Heart left ventricle (tissue), 16 donors: ENCODE data around the gene AHCYL2. TPM values are rescaled to one million over a fixed set of nuclear protein-coding genes. Genes with fewer than 3 reads are reported as not detected.

ENCODE experiments used
- ATAC-seq, 4 donors: fragments of 200-7000 bp; cut with Tn5 transposase; one replicate each; pipeline ENCODE4 v1.9.1; 2020 to 2022; ENCODE audit warnings: moderate library complexity in 4 of 4, mild to moderate bottlenecking in 3 of 4, moderate number of reproducible peaks in 1 of 4
- DNase-seq, 5 donors: peaks; one replicate each; pipeline ENCODE4 v3.0.0-alpha.2; 2020
- H3K27ac ChIP-seq, 12 donors: fragments of 200-600 bp; sonication (generic) in 4 of 12; one replicate each; pipeline versions ENCODE4 v1.5.0 to v1.8.0; 2016 to 2022; ENCODE audit warnings: mild to moderate bottlenecking in 2 of 12
- H3K27me3 ChIP-seq, 9 donors: fragments of 200-600 bp; sonication (generic) in 2 of 9; one replicate each; pipeline versions ENCODE4 v1.5.1 to v1.8.0; 2016 to 2022; ENCODE audit warnings: mild to moderate bottlenecking in 3 of 9
- H3K36me3 ChIP-seq, 9 donors: fragments of 200-600 bp; sonication (generic) in 2 of 9; one replicate each; pipeline versions ENCODE4 v1.5.0 to v1.8.0; 2018 to 2022; ENCODE audit warnings: mild to moderate bottlenecking in 2 of 9
- H3K4me1 ChIP-seq, 12 donors: fragments of 200-600 bp; sonication (generic) in 4 of 12; one replicate each; pipeline versions ENCODE4 v1.5.0 to v1.8.0; 2016 to 2022; ENCODE audit warnings: mild to moderate bottlenecking in 3 of 12
- H3K4me3 ChIP-seq, 12 donors: fragments of 200-600 bp; sonication (generic) in 4 of 12; one replicate each; pipeline versions ENCODE4 v1.5.0 to v1.8.0; 2017 to 2022; ENCODE audit warnings: mild to moderate bottlenecking in 9 of 12, moderate library complexity in 4 of 12
- H3K9me3 ChIP-seq, 12 donors: fragments of 200-600 bp; sonication (generic) in 4 of 12; one replicate each; pipeline versions ENCODE4 v1.5.0 to v1.8.0; 2016 to 2022; ENCODE audit warnings: mild to moderate bottlenecking in 1 of 12
- POLR2A ChIP-seq, 2 donors: fragments of 450-650 bp; IDR thresholded peaks; one replicate each; pipeline ENCODE4 v1.6.1; 2017; ENCODE audit warnings: antibody characterized with exemption in 2 of 2, mild to moderate bottlenecking in 2 of 2, moderate library complexity in 2 of 2
- WGBS, 4 donors: extraction: QIAGEN DNeasy Blood & Tissue Kit in 2 of 4; methylation state at CpG; one replicate each; pipeline versions ENCODE4 v1.1.5 to v1.1.7; 2013 to 2018; 5-methylcytosine and 5-hydroxymethylcytosine counted together
- intact Hi-C, 10 donors: fragments of 100-400 bp; cut with DNase I; formaldehyde crosslinking; loops; one replicate each; pipeline versions ENCODE4 v1.11.1 to v1.14.2; 2022
- polyA plus RNA-seq, 2 donors: library from polyadenylated mRNA; stranded (reverse); fragments of 200-250 nt; gene quantifications; one replicate each; pipeline ENCODE4 v1.2.3, GENCODE V29; 2013
- total RNA-seq, 9 donors: library from RNA; depleted of rRNA in 2 of 9; stranded (reverse); fragments of >200 nt in 2 of 9; fragmentation: NEBNext Ultra II Directional in 3 of 9; extraction: Animal tissue kit (Norgen Biotek cat#: 25700) in 3 of 9; gene quantifications; one replicate each; pipeline versions ENCODE4 v1.1.0 to v1.2.4, GENCODE V29; 2016 to 2023
- TF ChIP-seq, protein P1 (sequence below), 12 donors: fragments of 200-600 bp; sonication (generic) in 4 of 12; IDR thresholded peaks; one replicate each; pipeline versions ENCODE4 v1.5.0 to v1.8.0; 2018 to 2022; ENCODE audit warnings: antibody characterized with exemption in 12 of 12, mild to moderate bottlenecking in 5 of 12
- donor health status: ischemic (EF 13 %, LVEDD 7.1; RV severe dilation, severe dysfunction).
- donor health status: healthy with polysubstance abuse.
- donor health status: DM: no; HTN: yes; CAD: no.
- donor health status: DM: no; HTN: no; CAD: no.
- donor health status: ischemic (EF 25% LVEDD 6.9; RV normal size, moderate dysfunction).
- donor health status: ischemic (EF 25% LVEDD 5.7; RV mildly dilated, moderate dysfunction).
- donor health status: healthy.
- donor health status: DM: yes; HTN: yes; CAD: no.
- donor health status: ischemic (EF 35%, LVEDD 5.7; RV mildly dilated, moderate dysfunction).
- donor health status: nonischemic (EF 11% LVEDD 7.7; RV severe dilation, severe dysfunction).
- donor health status: DM: yes; HTN: yes; CAD: no.
- donor health status: PGD.
- donor health status: ischemic (EF 29% LVEDD 5.4; RV normal size, mild dysfunction).
- donor health status: nonischemic (EF 23%, LVEDD 6.1; RV moderate dilation, normal function).

Gene AHCYL2
- total and polyA plus RNA-seq, 11 donors: 1.3 to 7.6 (median 6.2) TPM

DNA sequence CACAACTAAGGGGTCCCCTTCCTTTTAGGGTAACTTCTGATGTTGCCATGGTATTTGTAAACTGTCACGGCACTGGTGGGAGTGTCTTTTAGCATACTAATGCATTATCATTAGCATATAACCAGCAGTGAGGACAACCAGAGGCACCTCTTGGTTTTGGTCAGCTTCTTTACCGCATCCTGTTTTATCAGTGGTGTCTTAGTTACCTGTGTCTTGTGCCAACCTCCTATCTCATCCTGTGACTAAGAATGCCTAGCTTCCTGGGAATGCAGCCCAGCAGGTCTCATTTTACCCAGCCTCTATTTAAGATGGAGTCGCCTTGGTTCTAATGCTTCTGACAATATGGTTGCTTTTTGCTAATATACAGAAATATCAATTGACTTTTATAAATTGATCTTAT is 54.9 kb downstream of the AHCYL2 start:
- no peak overlapping the region for H3K4me3 ChIP-seq
- no peaks in the 10 kb centered on the region for H3K27me3 ChIP-seq
- no peaks in the 10 kb centered on the region for H3K9me3 ChIP-seq
- TF ChIP-seq, protein P1, sequence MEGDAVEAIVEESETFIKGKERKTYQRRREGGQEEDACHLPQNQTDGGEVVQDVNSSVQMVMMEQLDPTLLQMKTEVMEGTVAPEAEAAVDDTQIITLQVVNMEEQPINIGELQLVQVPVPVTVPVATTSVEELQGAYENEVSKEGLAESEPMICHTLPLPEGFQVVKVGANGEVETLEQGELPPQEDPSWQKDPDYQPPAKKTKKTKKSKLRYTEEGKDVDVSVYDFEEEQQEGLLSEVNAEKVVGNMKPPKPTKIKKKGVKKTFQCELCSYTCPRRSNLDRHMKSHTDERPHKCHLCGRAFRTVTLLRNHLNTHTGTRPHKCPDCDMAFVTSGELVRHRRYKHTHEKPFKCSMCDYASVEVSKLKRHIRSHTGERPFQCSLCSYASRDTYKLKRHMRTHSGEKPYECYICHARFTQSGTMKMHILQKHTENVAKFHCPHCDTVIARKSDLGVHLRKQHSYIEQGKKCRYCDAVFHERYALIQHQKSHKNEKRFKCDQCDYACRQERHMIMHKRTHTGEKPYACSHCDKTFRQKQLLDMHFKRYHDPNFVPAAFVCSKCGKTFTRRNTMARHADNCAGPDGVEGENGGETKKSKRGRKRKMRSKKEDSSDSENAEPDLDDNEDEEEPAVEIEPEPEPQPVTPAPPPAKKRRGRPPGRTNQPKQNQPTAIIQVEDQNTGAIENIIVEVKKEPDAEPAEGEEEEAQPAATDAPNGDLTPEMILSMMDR (IDR thresholded peaks at IDR 0.05): no peak
- no peak for TF ChIP-seq POLR2A (IDR thresholded peaks at IDR 0.05)
- intact Hi-C loops: no loop called here
- H3K27ac ChIP-seq: no peak overlapping the region
- H3K36me3 ChIP-seq: no peaks in the 10 kb centered on the region
- WGBS, 4 donors: 74 to 86% (median 78%) methylated on average over 3 of the region's 3 CpGs
- ATAC-seq (no peak), DNase-seq (no peak)
- peaks cover 0 to 12% (median 0%) of the 10 kb centered on the region in 12 donors for H3K4me1 ChIP-seq

DNA sequence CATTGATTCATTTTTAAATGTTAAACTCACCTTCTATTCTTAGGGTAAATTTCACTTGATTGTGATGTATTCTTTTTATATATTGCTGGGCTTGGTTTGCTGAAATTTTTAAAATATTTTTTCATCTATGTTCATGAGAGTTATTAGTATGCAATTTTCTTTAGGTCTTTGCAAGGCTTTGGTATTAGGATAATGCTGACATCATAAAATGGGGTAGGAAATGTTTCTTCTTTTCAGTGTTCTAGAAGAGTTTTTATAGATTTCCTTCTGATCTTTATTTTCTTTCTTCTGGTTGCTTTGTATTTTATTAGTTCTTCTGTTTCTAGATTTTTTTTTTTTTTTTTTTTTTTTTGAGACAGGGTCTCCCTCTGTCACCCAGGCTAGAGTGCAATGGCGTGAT is 56.3 kb downstream of the AHCYL2 start:
- intact Hi-C loops: no loop called here
- H3K9me3 ChIP-seq: no peaks in the 10 kb centered on the region

GRCh38 chr7:129282865-129283264 is 58.0 kb downstream of the AHCYL2 start:
- Histone ChIP-seq H3K36me3 (no peaks in the 10 kb centered on the region), H3K4me3 (no peak overlapping the region), H3K27ac (no peak overlapping the region), H3K4me1 (peaks cover 0 to 12% (median 3%) of the 10 kb centered on the region in 12 donors), H3K9me3 (no peaks in the 10 kb centered on the region), H3K27me3 (no peaks in the 10 kb centered on the region)
- TF ChIP-seq, protein P1 (IDR thresholded peaks at IDR 0.05): no peak
- no peak for TF ChIP-seq POLR2A (IDR thresholded peaks at IDR 0.05)
- intact Hi-C loops: no loop called here
- DNase-seq (no peak), ATAC-seq (no peak)
- 84 to 93% (median 91%) methylated on average over 5 of the region's 5 CpGs for WGBS, 4 donors

More for the DNA sequence above, 56.3 kb downstream of the AHCYL2 start:
- H3K4me1 ChIP-seq: peaks cover 0 to 12% (median 3%) of the 10 kb centered on the region in 12 donors
- no peak overlapping the region for H3K4me3 ChIP-seq
- whole genome bisulfite sequencing, 4 donors: 95 to 100% (median 100%) methylated on average over 1 of the region's 1 CpG
- H3K27me3 ChIP-seq: no peaks in the 10 kb centered on the region
- no peak for DNase-seq
- no peak for ATAC-seq
- no peaks in the 10 kb centered on the region for H3K36me3 ChIP-seq
- no peak for TF ChIP-seq POLR2A (IDR thresholded peaks at IDR 0.05)
- TF ChIP-seq, protein P1 (IDR thresholded peaks at IDR 0.05): no peak
- H3K27ac ChIP-seq: no peak overlapping the region

- Histone ChIP-seq H3K9me3 (no peaks in the 10 kb centered on the region), H3K27me3 (no peaks in the 10 kb centered on the region), H3K4me3 (no peak overlapping the region), H3K36me3 (peaks cover 0 to 8% (median 0%) of the 10 kb centered on the region in 9 donors), H3K4me1 (peaks cover 0 to 12% (median 3%) of the 10 kb centered on the region in 12 donors), H3K27ac (no peak overlapping the region)
- WGBS, 4 donors: 74 to 80% (median 76%) methylated on average over 4 of the region's 4 CpGs
- intact Hi-C loops: no loop called here
- ATAC-seq: no peak
- no peak for DNase-seq
- TF ChIP-seq, protein P1 (IDR thresholded peaks at IDR 0.05): no peak
- no peak for TF ChIP-seq POLR2A (IDR thresholded peaks at IDR 0.05)
These were observed 59.1 kb downstream of the AHCYL2 start for GRCh38 chr7:129283936-129284335.
